Measurements from ENCODE around the gene RADIL.

Gene RADIL

GRCh38 chr7:4749798-4750197, 133.7 kb downstream of the RADIL start:
- peaks cover 13% of the 10 kb centered on the region for H3K36me3 ChIP-seq (ENCODE audit: control insufficient read depth, insufficient read depth, low read length)
- H3K27me3 ChIP-seq (replicated peaks; ENCODE audit: control insufficient read depth, insufficient read depth, low read length), result no peaks in the 10 kb centered on the region
- no peak overlapping the region for H3K4me3 ChIP-seq (replicated peaks; ENCODE audit: low read depth, low read length)
- DNase-seq (ENCODE audit: extremely low read depth, insufficient read length), result no peak
- TF ChIP-seq, protein P1, sequence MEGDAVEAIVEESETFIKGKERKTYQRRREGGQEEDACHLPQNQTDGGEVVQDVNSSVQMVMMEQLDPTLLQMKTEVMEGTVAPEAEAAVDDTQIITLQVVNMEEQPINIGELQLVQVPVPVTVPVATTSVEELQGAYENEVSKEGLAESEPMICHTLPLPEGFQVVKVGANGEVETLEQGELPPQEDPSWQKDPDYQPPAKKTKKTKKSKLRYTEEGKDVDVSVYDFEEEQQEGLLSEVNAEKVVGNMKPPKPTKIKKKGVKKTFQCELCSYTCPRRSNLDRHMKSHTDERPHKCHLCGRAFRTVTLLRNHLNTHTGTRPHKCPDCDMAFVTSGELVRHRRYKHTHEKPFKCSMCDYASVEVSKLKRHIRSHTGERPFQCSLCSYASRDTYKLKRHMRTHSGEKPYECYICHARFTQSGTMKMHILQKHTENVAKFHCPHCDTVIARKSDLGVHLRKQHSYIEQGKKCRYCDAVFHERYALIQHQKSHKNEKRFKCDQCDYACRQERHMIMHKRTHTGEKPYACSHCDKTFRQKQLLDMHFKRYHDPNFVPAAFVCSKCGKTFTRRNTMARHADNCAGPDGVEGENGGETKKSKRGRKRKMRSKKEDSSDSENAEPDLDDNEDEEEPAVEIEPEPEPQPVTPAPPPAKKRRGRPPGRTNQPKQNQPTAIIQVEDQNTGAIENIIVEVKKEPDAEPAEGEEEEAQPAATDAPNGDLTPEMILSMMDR (IDR thresholded peaks at IDR 0.05; ENCODE audit: insufficient read depth, low read length, poor library complexity, severe bottlenecking), result no peak

GRCh38 chr7:4749363-4749762, 134.2 kb downstream of the RADIL start:
- Histone ChIP-seq H3K4me3 (replicated peaks; ENCODE audit: low read depth, low read length) (no peak overlapping the region), H3K27me3 (replicated peaks; ENCODE audit: control insufficient read depth, insufficient read depth, low read length) (no peaks in the 10 kb centered on the region), H3K36me3 (ENCODE audit: control insufficient read depth, insufficient read depth, low read length) (peaks cover 10% of the 10 kb centered on the region)
- TF ChIP-seq, protein P1 (IDR thresholded peaks at IDR 0.05; ENCODE audit: insufficient read depth, low read length, poor library complexity, severe bottlenecking), result no peak
- no peak for DNase-seq (ENCODE audit: extremely low read depth, insufficient read length)

All from GM06990 (cell line).